ENCODE measurements around the gene LCN1. TPM values are rescaled to one million over a fixed set of nuclear protein-coding genes. Genes with fewer than 3 reads are reported as not detected.
A peak's percentile ranks its signal among the peaks of the same experiment; 100 is the strongest.

The LCN1 gene
- total RNA-seq, 1 donor, result not detected

DNA sequence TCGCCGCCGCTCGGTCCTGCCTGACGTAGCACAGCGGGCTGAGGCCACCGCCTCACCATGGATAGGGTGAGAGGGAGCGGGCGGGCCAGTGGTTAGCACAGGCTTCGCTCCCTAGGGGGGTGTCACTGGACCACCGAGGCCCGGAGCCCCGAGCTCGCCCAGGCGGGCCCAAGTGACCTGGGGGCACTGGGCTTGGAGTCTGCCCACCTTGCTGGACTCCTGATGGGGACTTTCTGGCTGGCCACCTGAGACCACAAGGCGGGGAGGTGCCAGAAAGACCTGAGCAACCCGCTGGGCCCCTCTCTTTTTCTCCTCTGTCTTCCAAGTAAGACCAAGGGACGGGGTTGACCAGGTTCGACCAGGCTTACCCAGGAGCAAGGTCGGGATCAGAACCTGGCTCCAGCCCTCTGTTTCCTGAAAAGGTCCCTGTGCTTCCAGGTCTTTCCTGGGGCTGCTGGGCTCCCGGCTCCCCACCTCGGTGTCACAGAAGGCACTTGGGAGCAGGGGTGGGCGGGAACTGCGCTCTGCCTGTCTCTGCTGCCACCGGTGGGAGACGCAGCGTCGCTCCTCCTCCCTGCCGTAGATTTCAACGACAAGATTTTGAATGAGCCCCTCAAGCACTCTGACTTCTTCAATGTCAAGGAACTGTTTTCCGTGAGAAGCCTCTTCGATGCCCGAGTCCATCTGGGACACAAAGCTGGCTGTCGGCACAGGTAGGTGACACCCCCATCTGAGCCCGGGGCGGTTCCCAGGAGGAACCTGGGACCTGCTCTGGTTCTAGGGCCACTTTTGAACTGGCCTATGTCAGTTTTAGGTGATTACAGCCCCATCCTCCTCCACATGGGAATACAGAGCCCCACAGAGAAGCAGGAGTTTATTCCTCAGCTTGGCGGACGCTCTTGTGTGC lies 19.7 kb upstream of the LCN1 start:
- H3K79me2 ChIP-seq (ENCODE audit: insufficient read depth, low read length), result peaks cover 19% of the 10 kb centered on the region
- DNase-seq (ENCODE audit: insufficient read length, low spot score, missing footprints), result peak; percentile 98
- H3K4me1 ChIP-seq (ENCODE audit: insufficient read depth, low read length), result peaks cover 11% of the 10 kb centered on the region
- peaks cover 28% of the 10 kb centered on the region for H4K20me1 ChIP-seq (ENCODE audit: insufficient read depth, low read length)
- H2AFZ ChIP-seq (ENCODE audit: low read length), result peak overlapping the region; percentile 78
- H3K4me2 ChIP-seq (ENCODE audit: insufficient read depth, low read length), result peak overlapping the region; percentile 99
- peaks cover 24% of the 10 kb centered on the region for H3K36me3 ChIP-seq (ENCODE audit: insufficient read depth, low read length)
- no peaks in the 10 kb centered on the region for H3K9me3 ChIP-seq (ENCODE audit: low read depth, low read length)
- TF ChIP-seq, protein P1, sequence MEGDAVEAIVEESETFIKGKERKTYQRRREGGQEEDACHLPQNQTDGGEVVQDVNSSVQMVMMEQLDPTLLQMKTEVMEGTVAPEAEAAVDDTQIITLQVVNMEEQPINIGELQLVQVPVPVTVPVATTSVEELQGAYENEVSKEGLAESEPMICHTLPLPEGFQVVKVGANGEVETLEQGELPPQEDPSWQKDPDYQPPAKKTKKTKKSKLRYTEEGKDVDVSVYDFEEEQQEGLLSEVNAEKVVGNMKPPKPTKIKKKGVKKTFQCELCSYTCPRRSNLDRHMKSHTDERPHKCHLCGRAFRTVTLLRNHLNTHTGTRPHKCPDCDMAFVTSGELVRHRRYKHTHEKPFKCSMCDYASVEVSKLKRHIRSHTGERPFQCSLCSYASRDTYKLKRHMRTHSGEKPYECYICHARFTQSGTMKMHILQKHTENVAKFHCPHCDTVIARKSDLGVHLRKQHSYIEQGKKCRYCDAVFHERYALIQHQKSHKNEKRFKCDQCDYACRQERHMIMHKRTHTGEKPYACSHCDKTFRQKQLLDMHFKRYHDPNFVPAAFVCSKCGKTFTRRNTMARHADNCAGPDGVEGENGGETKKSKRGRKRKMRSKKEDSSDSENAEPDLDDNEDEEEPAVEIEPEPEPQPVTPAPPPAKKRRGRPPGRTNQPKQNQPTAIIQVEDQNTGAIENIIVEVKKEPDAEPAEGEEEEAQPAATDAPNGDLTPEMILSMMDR (IDR thresholded peaks at IDR 0.05; ENCODE audit: extremely low read depth, low read depth, low read length), result no peak
- H3K27me3 ChIP-seq (ENCODE audit: insufficient read depth, low read length), result no peaks in the 10 kb centered on the region
- H3K4me3 ChIP-seq (ENCODE audit: insufficient read depth, low read length), result peak overlapping the region; percentile 90
- H3K27ac ChIP-seq (ENCODE audit: low read depth, low read length), result peak overlapping the region; percentile 66

DNA sequence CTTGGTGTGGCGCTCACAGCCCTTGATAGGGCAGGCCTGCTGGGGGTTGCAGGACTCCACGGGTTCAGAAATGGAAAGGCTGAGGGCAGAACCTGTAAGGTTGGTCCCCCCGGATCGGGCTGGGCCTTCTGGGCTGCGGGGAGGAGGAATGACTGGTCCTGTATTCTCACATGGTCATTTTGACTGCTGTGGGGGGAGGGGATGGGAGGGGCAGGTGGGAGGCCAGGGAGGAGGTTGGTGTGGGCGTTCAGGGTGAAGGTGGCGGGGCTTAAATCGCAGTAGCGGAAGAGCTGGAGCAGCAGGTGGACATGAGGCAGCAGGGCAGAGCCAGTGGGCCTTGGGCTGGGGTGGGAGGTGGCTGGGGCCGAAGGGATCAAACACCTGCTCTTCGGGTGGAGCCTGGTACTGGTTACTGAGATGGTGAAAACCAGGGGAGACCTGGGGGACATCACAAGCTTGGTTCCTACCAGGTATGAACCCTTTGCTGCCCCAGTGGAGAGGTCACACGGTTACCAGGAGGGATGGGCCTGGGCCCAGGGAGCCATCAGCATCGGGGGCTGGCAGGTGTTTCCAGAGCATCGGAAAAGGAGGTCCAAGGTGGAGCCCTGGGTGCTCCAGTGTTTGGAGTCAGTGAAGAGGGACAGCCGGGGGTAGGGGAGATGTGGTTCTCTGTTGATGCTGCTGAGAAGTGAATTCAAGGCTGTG lies 18.9 kb upstream of the LCN1 start:
- H4K20me1 ChIP-seq (ENCODE audit: insufficient read depth, low read length), result peaks cover 28% of the 10 kb centered on the region
- TF ChIP-seq, protein P1 (IDR thresholded peaks at IDR 0.05; ENCODE audit: extremely low read depth, low read depth, low read length), result no peak
- DNase-seq (ENCODE audit: insufficient read length, low spot score, missing footprints), result peak; percentile 65
- peaks cover 19% of the 10 kb centered on the region for H3K79me2 ChIP-seq (ENCODE audit: insufficient read depth, low read length)
- no peak overlapping the region for H3K27ac ChIP-seq (ENCODE audit: low read depth, low read length)
- H3K9me3 ChIP-seq (ENCODE audit: low read depth, low read length), result no peaks in the 10 kb centered on the region
- peaks cover 24% of the 10 kb centered on the region for H3K36me3 ChIP-seq (ENCODE audit: insufficient read depth, low read length)
- no peak overlapping the region for H3K4me2 ChIP-seq (ENCODE audit: insufficient read depth, low read length)
- H3K27me3 ChIP-seq (ENCODE audit: insufficient read depth, low read length), result no peaks in the 10 kb centered on the region
- H2AFZ ChIP-seq (ENCODE audit: low read length), result no peak overlapping the region
- peaks cover 11% of the 10 kb centered on the region for H3K4me1 ChIP-seq (ENCODE audit: insufficient read depth, low read length)
- H3K4me3 ChIP-seq (ENCODE audit: insufficient read depth, low read length), result no peak overlapping the region

DNA sequence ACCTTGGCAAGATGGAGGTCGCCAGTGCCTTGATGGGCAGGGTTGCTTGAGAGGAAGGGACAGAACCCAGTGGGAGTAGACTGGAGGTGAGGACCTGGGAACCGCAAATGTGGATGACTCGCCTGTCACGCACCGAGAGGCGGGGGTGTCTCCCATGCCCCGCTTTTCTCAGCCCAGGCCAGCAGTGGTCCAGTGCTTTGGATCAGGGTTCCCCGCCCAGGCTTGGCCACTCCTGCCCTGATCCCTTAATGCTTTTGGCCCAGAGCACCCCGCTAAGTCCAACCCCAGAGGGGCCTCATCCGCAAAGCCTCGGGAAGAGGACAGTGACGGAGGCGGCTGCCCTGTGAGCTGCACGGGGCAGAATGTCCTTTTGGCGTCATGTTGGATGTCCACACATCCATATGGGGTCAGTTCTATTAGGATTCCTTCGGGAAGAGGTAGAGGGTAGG lies 18.3 kb upstream of the LCN1 start:
- Histone ChIP-seq H3K4me1 (ENCODE audit: insufficient read depth, low read length) (peaks cover 11% of the 10 kb centered on the region), H2AFZ (ENCODE audit: low read length) (no peak overlapping the region), H4K20me1 (ENCODE audit: insufficient read depth, low read length) (peaks cover 28% of the 10 kb centered on the region), H3K79me2 (ENCODE audit: insufficient read depth, low read length) (peaks cover 19% of the 10 kb centered on the region), H3K27me3 (ENCODE audit: insufficient read depth, low read length) (no peaks in the 10 kb centered on the region), H3K9me3 (ENCODE audit: low read depth, low read length) (no peaks in the 10 kb centered on the region), H3K4me3 (ENCODE audit: insufficient read depth, low read length) (no peak overlapping the region), H3K36me3 (ENCODE audit: insufficient read depth, low read length) (peaks cover 24% of the 10 kb centered on the region), H3K27ac (ENCODE audit: low read depth, low read length) (no peak overlapping the region), H3K4me2 (ENCODE audit: insufficient read depth, low read length) (no peak overlapping the region)
- DNase-seq (ENCODE audit: insufficient read length, low spot score, missing footprints), result peak; percentile 55
- TF ChIP-seq, protein P1 (IDR thresholded peaks at IDR 0.05; ENCODE audit: extremely low read depth, low read depth, low read length), result no peak

Measured in osteoblast (primary cell).